HG03378 (cell line): ENCODE data around the gene KIAA1755.

Source experiments
- ATAC-seq: cut with Tn5 transposase; IDR thresholded peaks from one replicate; pipeline ENCODE4 v1.9.1; 2021; ENCODE audit warnings: mild to moderate bottlenecking, moderate library complexity; ENCODE audit not compliant: unreplicated experiment

Gene KIAA1755

GRCh38 chr20:38221119-38221589, 39.4 kb downstream of the KIAA1755 start:
- ATAC-seq = no peak

GRCh38 chr20:38220587-38221118, 39.9 kb downstream of the KIAA1755 start:
- no peak for ATAC-seq

- no peak for ATAC-seq
Observed at GRCh38 chr20:38219006-38219950, 41.3 kb downstream of the KIAA1755 start.

GRCh38 chr20:38218566-38218885, 42.0 kb downstream of the KIAA1755 start:
- no peak for ATAC-seq

GRCh38 chr20:38217791-38218565, 42.6 kb downstream of the KIAA1755 start:
- ATAC-seq = no peak

GRCh38 chr20:38216746-38217595, 43.6 kb downstream of the KIAA1755 start:
- ATAC-seq = no peak

- ATAC-seq = no peak
Observed at GRCh38 chr20:38216201-38216600, 44.3 kb downstream of the KIAA1755 start.

- no peak for ATAC-seq
Observed at GRCh38 chr20:38215194-38216182, 45.0 kb downstream of the KIAA1755 start.

- no peak for ATAC-seq
Observed at GRCh38 chr20:38214256-38215193, 46.0 kb downstream of the KIAA1755 start.

GRCh38 chr20:38213607-38213940, 47.0 kb downstream of the KIAA1755 start:
- ATAC-seq = no peak

- ATAC-seq = no peak
Observed at GRCh38 chr20:38212806-38213606, 47.5 kb downstream of the KIAA1755 start.

- no peak for ATAC-seq
Observed at GRCh38 chr20:38211200-38212097, 49.1 kb downstream of the KIAA1755 start.

- no peak for ATAC-seq
Observed at GRCh38 chr20:38210741-38211140, 49.8 kb downstream of the KIAA1755 start.

GRCh38 chr20:38209736-38210405, 50.7 kb downstream of the KIAA1755 start:
- no peak for ATAC-seq

- ATAC-seq = no peak
Observed at GRCh38 chr20:38209054-38209675, 51.4 kb downstream of the KIAA1755 start.

GRCh38 chr20:38208523-38208922, 52.0 kb downstream of the KIAA1755 start:
- no peak for ATAC-seq
